SK-N-MC (cell line): ENCODE results near the gene MGAM2.

Source experiments
- EZH2 ChIP-seq: fragments of 200-600 bp; sonication (generic); IDR thresholded peaks from one replicate; pipeline ENCODE4 v1.6.1; 2017; ENCODE audit warnings: antibody characterized with exemption
- POLR2AphosphoS5 ChIP-seq: IDR thresholded peaks from 2 replicates; pipeline ENCODE4 v1.6.1; 2012; ENCODE audit warnings: mild to moderate bottlenecking, low read depth, low read length, borderline replicate concordance

GRCh38 chr7:142111499-142111898, at the start of gene MGAM2:
- TF ChIP-seq EZH2 (no peak), POLR2AphosphoS5 (no peak)
